Measurements from ENCODE around the gene ASB7. TPM values are rescaled to one million over a fixed set of nuclear protein-coding genes. Genes with fewer than 3 reads are reported as not detected.

ASB7 gene
- total RNA-seq, 4 donors from 2014 or later: 5.4 to 15.8 (median 9.6) TPM

- intact Hi-C loops (cut with DNase I; ENCODE audit: low total_unique reads): no loop called here
- H3K4me3 ChIP-seq (ENCODE audit: low read depth, poor library complexity, severe bottlenecking): no peak overlapping the region
- DNase-seq (ENCODE audit: low spot score in 2 of 2): no peak
- TF ChIP-seq CTCF (IDR thresholded peaks at IDR 0.05) (no peak), POLR2A (IDR thresholded peaks at IDR 0.05) (no peak)
- WGBS, 2 donors: 50 to 51% methylated on average over 11 of the region's 11 CpGs
Measured at GRCh38 chr15:100687582-100688141, 85.3 kb downstream of the ASB7 start.

GRCh38 chr15:100688549-100689120 lies 86.2 kb downstream of the ASB7 start:
- TF ChIP-seq POLR2A (IDR thresholded peaks at IDR 0.05): no peak
- H3K4me3 ChIP-seq (ENCODE audit: low read depth, poor library complexity, severe bottlenecking): no peak overlapping the region
- 79 to 85% methylated on average over 11 to 13 of the region's 13 CpGs for WGBS, 2 donors
- intact Hi-C loops (cut with DNase I; ENCODE audit: low total_unique reads): no loop called here
- peak in 1 of 2 donors; percentile 56 for DNase-seq (ENCODE audit: low spot score in 2 of 2)

GRCh38 chr15:100689131-100689899 lies 86.9 kb downstream of the ASB7 start:
- no peak overlapping the region for H3K4me3 ChIP-seq (ENCODE audit: low read depth, poor library complexity, severe bottlenecking)
- DNase-seq (ENCODE audit: low spot score in 2 of 2): no peak
- TF ChIP-seq CTCF (IDR thresholded peaks at IDR 0.05) (no peak), POLR2A (IDR thresholded peaks at IDR 0.05) (no peak)
- WGBS, 2 donors: 86 to 90% methylated on average over 11 of the region's 11 CpGs
- intact Hi-C loops (cut with DNase I; ENCODE audit: low total_unique reads): no loop called here

- TF ChIP-seq CTCF (IDR thresholded peaks at IDR 0.05) (no peak), POLR2A (IDR thresholded peaks at IDR 0.05) (no peak)
- peak in 1 of 2 donors; percentile 84 for DNase-seq (ENCODE audit: low spot score in 2 of 2)
- WGBS, 2 donors: 62 to 67% methylated on average over 18 of the region's 18 CpGs
- intact Hi-C loops (cut with DNase I; ENCODE audit: low total_unique reads): no loop called here
- no peak overlapping the region for H3K4me3 ChIP-seq (ENCODE audit: low read depth, poor library complexity, severe bottlenecking)
Measured at GRCh38 chr15:100690032-100690794, 87.8 kb downstream of the ASB7 start.

- no peak for DNase-seq (ENCODE audit: low spot score in 2 of 2)
- intact Hi-C loops (cut with DNase I; ENCODE audit: low total_unique reads): no loop called here
- H3K4me3 ChIP-seq (ENCODE audit: low read depth, poor library complexity, severe bottlenecking): no peak overlapping the region
- TF ChIP-seq POLR2A (IDR thresholded peaks at IDR 0.05) (no peak), CTCF (IDR thresholded peaks at IDR 0.05) (no peak)
Measured at GRCh38 chr15:100690795-100691158, 88.4 kb downstream of the ASB7 start.

- no peak overlapping the region for H3K4me3 ChIP-seq (ENCODE audit: low read depth, poor library complexity, severe bottlenecking)
- intact Hi-C loops (cut with DNase I; ENCODE audit: low total_unique reads): no loop called here
- 98 to 100% methylated on average over 4 of the region's 4 CpGs for WGBS, 2 donors
- no peak for DNase-seq (ENCODE audit: low spot score in 2 of 2)
- TF ChIP-seq POLR2A (IDR thresholded peaks at IDR 0.05): no peak
- TF ChIP-seq CTCF (IDR thresholded peaks at IDR 0.05): no peak
Measured at GRCh38 chr15:100691321-100691720, 88.9 kb downstream of the ASB7 start.

Data from lower leg skin (tissue), 4 donors.